GM12878 (cell line): ENCODE measurements around the gene AIF1. TPM values are rescaled to one million over a fixed set of nuclear protein-coding genes. Genes with fewer than 3 reads are reported as not detected.

Experiments used
- ATAC-seq: fragments of 200-7000 bp; cut with Tn5 transposase; 3 replicates; pipeline ENCODE4 v1.9.1; 2020; ENCODE audit warnings: mild to moderate bottlenecking, moderate library complexity
- BruUV-seq: library from RNA; stranded (reverse); fragments of 400-500 nt; replicated peaks from 2 replicates; lab custom pipeline; 2021; lab: Mats Ljungman, UMichigan
- CTCF ChIA-PET: fragments of 300-600 bp; sonication (Branson Sonifier 250); formaldehyde crosslinking; extraction: SDS; loops from one replicate; lab custom pipeline; 2021; ENCODE audit warnings: inconsistent platforms; lab: Yijun Ruan, JAX
- POLR2A ChIA-PET: fragments of 350-600 bp; formaldehyde crosslinking; extraction: SDS; loops from one replicate; lab custom pipeline; 2021; ENCODE audit warnings: inconsistent platforms; lab: Charles Lee
- RAD21 ChIA-PET: fragments of 300-600 bp; sonication (Branson Sonifier 250); formaldehyde crosslinking; loops from one replicate; lab custom pipeline; 2023; ENCODE audit warnings: antibody characterized with exemption; ENCODE audit not compliant: unreplicated experiment; lab: Charles Lee
- SMC1A ChIA-PET: fragments of 300-600 bp; sonication (Branson Sonifier 250); formaldehyde crosslinking; loops from one replicate; lab custom pipeline; 2023; ENCODE audit not compliant: unreplicated experiment, uncharacterized antibody; lab: Charles Lee
- DNase-seq: peaks from one replicate; pipeline ENCODE4 v3.0.0-alpha.2; 2011; ENCODE audit warnings: low read depth, low spot score
- FAIRE-seq: peaks from 3 replicates; lab custom pipeline; 2011; peaks lifted over from hg19 to GRCh38; lab: Jason Lieb, UNC
- H2AFZ ChIP-seq: 2 replicates; pipeline ENCODE4 v1.6.0; 2011; ENCODE audit warnings: low read depth, low read length, control low read depth; ENCODE audit not compliant: control insufficient read depth
- H3K27ac ChIP-seq: 2 replicates; pipeline ENCODE4 v1.5.1; 2011; ENCODE audit warnings: control low read depth; ENCODE audit not compliant: control insufficient read depth, insufficient read depth
- H3K27me3 ChIP-seq, 2 experiments: replicated peaks in 1 of 2; 2 replicates each; pipeline versions ENCODE4 v1.6.0 to v1.6.1; 2011; ENCODE audit warnings: low read length in 1 of 2; ENCODE audit not compliant: control insufficient read depth in 2 of 2, insufficient read depth in 2 of 2
- H3K36me3 ChIP-seq, 2 experiments: 2 replicates each; pipeline ENCODE4 v1.5.1; 2011; ENCODE audit warnings: low read length in 1 of 2; ENCODE audit not compliant: control insufficient read depth in 2 of 2, insufficient read depth in 2 of 2
- H3K4me1 ChIP-seq: 2 replicates; pipeline ENCODE4 v1.6.1; 2011; ENCODE audit warnings: mild to moderate bottlenecking, low read length, moderate library complexity, mixed read lengths; ENCODE audit not compliant: control insufficient read depth, insufficient read depth
- H3K4me2 ChIP-seq: 2 replicates; pipeline ENCODE4 v1.6.0; 2011; ENCODE audit warnings: control low read depth; ENCODE audit not compliant: control insufficient read depth, insufficient read depth
- H3K4me3 ChIP-seq: fragments of 200-600 bp; sonication (generic); 2 replicates; pipeline ENCODE4 v1.5.1; 2016
- H3K79me2 ChIP-seq: 2 replicates; pipeline ENCODE4 v1.6.0; 2011; ENCODE audit warnings: low read length; ENCODE audit not compliant: control insufficient read depth, insufficient read depth
- H3K9ac ChIP-seq: 2 replicates; pipeline ENCODE4 v1.8.0; 2011; ENCODE audit warnings: low read length, control low read depth, mixed read lengths; ENCODE audit not compliant: control insufficient read depth, insufficient read depth
- H3K9me3 ChIP-seq: replicated peaks from 3 replicates; pipeline ENCODE4 v1.5.1; 2011; ENCODE audit warnings: mild to moderate bottlenecking, low read length; ENCODE audit not compliant: control insufficient read depth, insufficient read depth
- H4K20me1 ChIP-seq: 2 replicates; pipeline ENCODE4 v1.6.0; 2011; ENCODE audit not compliant: control insufficient read depth, insufficient read depth
- IRF5 ChIP-seq: fragments of 450-650 bp; IDR thresholded peaks from 2 replicates; pipeline ENCODE4 v1.6.1; 2017; ENCODE audit warnings: borderline replicate concordance
- POLR2A ChIP-seq: IDR thresholded peaks from 2 replicates; pipeline ENCODE4 v1.6.1; 2011; ENCODE audit warnings: low read depth, mild to moderate bottlenecking, low read length
- POLR2AphosphoS5 ChIP-seq: IDR thresholded peaks from 2 replicates; pipeline ENCODE4 v1.6.1; 2011; ENCODE audit warnings: mild to moderate bottlenecking, low read length, inconsistent platforms
- WGBS: methylation state at CpG from one replicate; pipeline ENCODE4 v1.1.6; 2016; ENCODE audit warnings: low lambda C conversion rate; ENCODE audit not compliant: insufficient replicate concordance, insufficient coverage; ENCODE audit errors: missing lambda C conversion rate; 5-methylcytosine and 5-hydroxymethylcytosine counted together
- in situ Hi-C: fragments of 300-500 bp; cut with MboI; formaldehyde crosslinking; loops from 9 replicates; pipeline ENCODE4 v1.14.3; 2018; ENCODE audit warnings: mixed read lengths
- intact Hi-C: fragments of 100-400 bp; cut with micrococcal nuclease; formaldehyde crosslinking; loops from one replicate; pipeline ENCODE4 v1.14.2; 2022; ENCODE audit not compliant: unreplicated experiment
- polyA plus RNA-seq, 11 experiments: library from polyadenylated mRNA; depleted of rRNA in 4 of 11; unstranded in 6 of 11; stranded (reverse) in 5 of 11; fragments of >200 nt; fragmentation: Nextera tagmentation in 4 of 11; fragmentation: Illumina TruSeq in 1 of 11; extraction: Ambion mirVana in 4 of 11; extraction: Trizol in 1 of 11; gene quantifications; 1 replicate in 1 of 11; 2 replicates in 10 of 11; pipeline versions ENCODE4 v1.2.1 to v1.2.3, GENCODE V29; 2011 to 2016; ENCODE audit warnings: inconsistent platforms in 2 of 11, missing spikeins in 2 of 11, low read depth in 1 of 11
- total RNA-seq, 4 experiments: library from RNA; depleted of rRNA in 3 of 4; stranded (reverse); fragments of >200 nt in 3 of 4; fragmentation: Illumina TruSeq in 1 of 4; extraction: Trizol in 1 of 4; gene quantifications; 2 replicates each; pipeline versions ENCODE4 v1.2.1 to v1.2.3, GENCODE V29; 2013 to 2021

Gene AIF1
- total and polyA plus RNA-seq, 10 of the 15 experiments (the other 5 are each of a cell fraction or from before 2014, with no cell fraction given) = 1.9 to 256 (median 134) TPM

- no TSS peak for BruUV-seq
- no peak for ATAC-seq
Measured at GRCh38 chr6:31632279-31632946, 17.4 kb downstream of the AIF1 start.

More at GRCh38 chr6:31632279-31632946, 17.4 kb downstream of the AIF1 start:
- Histone ChIP-seq H3K4me2 (no peak overlapping the region), H2AFZ (no peak overlapping the region), H3K79me2 (no peaks in the 10 kb centered on the region; the same call in 1 of the 2 replicates), H3K27me3 (no peaks in the 10 kb centered on the region), H3K9me3 (no peaks in the 10 kb centered on the region), H4K20me1 (no peaks in the 10 kb centered on the region), H3K4me1 (no peaks in the 10 kb centered on the region), H3K9ac (no peak overlapping the region), H3K36me3 (peaks cover 55 to 66% of the 10 kb centered on the region in 2 experiments), H3K4me3 (no peak overlapping the region), H3K27ac (no peak overlapping the region)
- in situ Hi-C loops = no loop called here
- intact Hi-C loops = no loop called here
- SMC1A ChIA-PET = interaction anchor here (0.7 kb wide), 1 partner anchor 10 kb away, joined by 3 read pairs; no protein-coding TSS in a partner anchor
- CTCF ChIA-PET = interaction anchor here (1.1 kb wide), 1 partner anchor 10 kb away, joined by 3 read pairs; no protein-coding TSS in a partner anchor
- WGBS = 95% methylated on average over 26 of the region's 26 CpGs
- RAD21 ChIA-PET = no interaction called here
- POLR2A ChIA-PET = no interaction called here
- TF ChIP-seq POLR2AphosphoS5 (peak; percentile 64; the same call in 1 of the 2 replicates), IRF5 (no peak), POLR2A (peak; percentile 73)
- no peak for FAIRE-seq
- no peak for DNase-seq
